HG02970 (cell line): ENCODE measurements around the gene CTAGE9.
"Not testable (repeated sequence)": the region's sequence is repeated elsewhere in the genome, so short reads cannot be mapped to it uniquely, and the experiment has no call there.

Experiments used
- ATAC-seq: cut with Tn5 transposase; IDR thresholded peaks from one replicate; pipeline ENCODE4 v1.9.1; 2021; ENCODE audit warnings: mild to moderate bottlenecking, moderate library complexity, moderate number of reproducible peaks; ENCODE audit not compliant: unreplicated experiment, low FRiP score

Gene CTAGE9, protein sequence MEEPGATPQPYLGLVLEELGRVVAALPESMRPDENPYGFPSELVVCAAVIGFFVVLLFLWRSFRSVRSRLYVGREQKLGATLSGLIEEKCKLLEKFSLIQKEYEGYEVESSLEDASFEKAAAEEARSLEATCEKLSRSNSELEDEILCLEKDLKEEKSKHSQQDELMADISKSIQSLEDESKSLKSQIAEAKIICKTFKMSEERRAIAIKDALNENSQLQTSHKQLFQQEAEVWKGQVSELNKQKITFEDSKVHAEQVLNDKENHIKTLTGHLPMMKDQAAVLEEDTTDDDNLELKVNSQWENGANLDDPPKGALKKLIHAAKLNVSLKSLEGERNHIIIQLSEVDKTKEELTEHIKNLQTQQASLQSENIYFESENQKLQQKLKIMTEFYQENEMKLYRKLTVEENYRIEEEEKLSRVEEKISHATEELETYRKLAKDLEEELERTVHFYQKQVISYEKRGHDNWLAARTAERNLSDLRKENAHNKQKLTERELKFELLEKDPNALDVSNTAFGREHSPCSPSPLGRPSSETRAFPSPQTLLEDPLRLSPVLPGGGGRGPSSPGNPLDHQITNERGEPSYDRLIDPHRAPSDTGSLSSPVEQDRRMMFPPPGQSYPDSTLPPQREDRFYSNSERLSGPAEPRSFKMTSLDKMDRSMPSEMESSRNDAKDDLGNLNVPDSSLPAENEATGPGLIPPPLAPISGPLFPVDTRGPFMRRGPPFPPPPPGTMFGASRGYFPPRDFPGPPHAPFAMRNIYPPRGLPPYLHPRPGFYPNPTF

GRCh38 chr6:131710917-131711316 lies at the start of gene CTAGE9:
CTAGE9 (minus strand) TSS chr6:131711017; CDS start chr6:131711017, 0 bp downstream.
- ATAC-seq: not testable (repeated sequence)

DNA sequence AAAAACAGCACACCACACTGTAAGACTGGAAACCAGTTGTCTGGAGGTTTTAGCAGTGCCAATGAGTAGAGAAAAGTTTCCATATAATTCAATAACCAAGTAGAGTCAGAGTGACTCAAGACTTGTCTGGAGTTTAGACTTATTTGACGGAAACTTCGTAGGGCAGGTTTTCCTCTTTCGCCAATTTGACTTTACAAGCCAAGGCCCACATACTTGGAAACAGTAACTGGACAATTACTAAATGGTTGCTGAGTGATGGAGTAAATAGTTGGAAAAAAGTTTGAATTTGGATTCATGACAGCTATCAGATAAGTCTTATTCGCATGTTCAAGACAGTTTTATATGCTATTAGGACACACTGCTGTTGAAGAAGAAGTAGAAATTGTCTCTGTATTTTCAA lies 48.1 kb upstream of the CTAGE9 start:
- ATAC-seq: no peak

- no peak for ATAC-seq
Observed at GRCh38 chr6:131756039-131756438, 45.2 kb upstream of the CTAGE9 start.

GRCh38 chr6:131755597-131755996 lies 44.8 kb upstream of the CTAGE9 start:
- no peak for ATAC-seq

- ATAC-seq: no peak
Observed at GRCh38 chr6:131754715-131755567, 44.1 kb upstream of the CTAGE9 start.

DNA sequence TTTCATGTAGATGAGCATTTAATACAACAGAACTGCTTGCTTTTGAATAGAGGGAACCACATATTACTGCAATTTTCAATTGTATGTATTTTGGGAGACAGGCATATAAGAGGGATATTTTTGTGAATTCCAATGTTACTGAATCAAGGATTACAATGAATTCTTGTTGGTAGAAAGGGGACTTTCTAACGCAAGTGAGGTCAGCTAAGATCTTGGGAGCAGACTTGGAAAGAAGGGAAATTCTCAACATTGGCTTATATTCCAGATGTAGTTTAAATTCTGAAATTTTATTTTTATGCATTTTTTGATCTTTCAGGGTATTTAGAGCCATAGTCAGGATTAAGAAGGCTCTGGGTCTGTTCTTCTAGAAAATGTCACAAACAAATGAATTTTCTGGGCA lies 43.3 kb upstream of the CTAGE9 start:
- no peak for ATAC-seq

DNA sequence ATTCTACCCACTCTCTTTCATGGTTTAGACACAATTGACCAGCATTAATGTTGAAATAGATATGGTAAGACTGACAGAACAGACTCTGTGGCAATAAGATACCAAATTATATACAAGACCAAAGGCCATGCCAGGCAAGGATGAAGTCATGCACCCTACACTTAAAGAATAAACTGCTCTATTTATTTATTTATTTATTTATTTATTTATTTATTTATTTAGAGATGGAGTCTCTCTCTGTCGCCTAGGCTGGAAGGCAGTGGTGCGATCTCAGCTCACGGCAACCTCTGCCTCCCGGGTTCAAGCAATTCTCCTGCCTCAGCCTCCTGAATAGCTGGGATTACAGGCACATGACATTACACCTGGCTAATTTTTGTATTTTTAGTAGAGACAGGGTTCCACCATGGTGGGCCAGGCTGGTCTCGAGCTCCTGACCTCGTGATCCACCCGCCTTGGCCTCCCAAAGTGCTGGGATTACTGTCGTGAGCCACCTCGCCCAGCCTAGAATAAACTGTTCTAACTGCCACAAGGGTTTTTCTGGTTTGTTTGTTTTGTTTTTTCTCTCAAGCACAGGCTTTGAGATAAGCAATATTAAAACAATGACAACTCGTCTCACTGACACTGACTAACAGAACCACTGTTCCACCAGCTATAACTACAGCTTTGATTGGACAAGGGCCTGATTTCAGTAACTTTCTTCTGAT lies 40.3 kb upstream of the CTAGE9 start:
- ATAC-seq: not testable (repeated sequence)

GRCh38 chr6:131749023-131749422 lies 38.2 kb upstream of the CTAGE9 start:
- no peak for ATAC-seq

DNA sequence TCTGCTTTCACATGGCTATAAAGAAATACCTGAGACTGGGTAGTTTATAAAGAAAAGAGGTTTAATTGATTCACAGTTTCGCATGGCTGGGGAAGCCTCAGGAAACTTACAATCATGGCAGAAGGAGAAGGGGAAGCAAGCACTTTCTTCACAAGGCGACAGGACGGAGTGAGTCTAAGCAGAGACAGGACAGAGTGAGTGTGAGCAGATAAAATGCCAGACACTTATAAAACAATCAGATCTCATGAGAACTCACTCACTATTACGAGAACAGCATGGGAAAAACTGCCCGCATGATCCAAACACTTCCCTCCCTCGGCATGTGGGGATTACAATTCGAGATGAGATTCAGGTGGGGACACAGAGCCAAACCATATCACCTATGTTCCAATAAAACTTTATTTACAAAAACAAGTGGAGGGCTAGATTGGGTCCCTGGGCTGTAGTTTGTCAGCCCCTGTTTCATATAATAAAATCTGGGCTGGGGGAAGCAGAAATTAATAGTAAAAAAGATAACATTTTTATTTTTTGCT lies 37.1 kb upstream of the CTAGE9 start:
- ATAC-seq: no peak

DNA sequence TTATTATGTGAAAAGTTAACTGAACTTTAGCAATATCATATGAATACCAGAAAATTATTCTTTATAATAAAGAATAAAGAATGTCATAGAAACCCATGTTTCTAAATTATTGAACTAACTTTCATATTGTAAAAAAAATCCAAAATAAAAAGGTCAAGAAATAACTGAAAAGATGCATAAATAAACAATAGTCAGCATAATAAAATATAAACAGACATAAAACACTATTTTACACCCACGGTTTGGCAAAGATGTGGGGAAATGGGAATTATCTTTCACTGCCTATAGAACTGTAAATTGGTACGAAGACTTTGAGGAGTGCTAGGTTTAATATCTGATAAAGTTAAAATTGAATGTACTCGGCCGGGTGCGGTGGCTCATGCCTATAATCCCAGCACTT lies 34.7 kb upstream of the CTAGE9 start:
- no peak for ATAC-seq

DNA sequence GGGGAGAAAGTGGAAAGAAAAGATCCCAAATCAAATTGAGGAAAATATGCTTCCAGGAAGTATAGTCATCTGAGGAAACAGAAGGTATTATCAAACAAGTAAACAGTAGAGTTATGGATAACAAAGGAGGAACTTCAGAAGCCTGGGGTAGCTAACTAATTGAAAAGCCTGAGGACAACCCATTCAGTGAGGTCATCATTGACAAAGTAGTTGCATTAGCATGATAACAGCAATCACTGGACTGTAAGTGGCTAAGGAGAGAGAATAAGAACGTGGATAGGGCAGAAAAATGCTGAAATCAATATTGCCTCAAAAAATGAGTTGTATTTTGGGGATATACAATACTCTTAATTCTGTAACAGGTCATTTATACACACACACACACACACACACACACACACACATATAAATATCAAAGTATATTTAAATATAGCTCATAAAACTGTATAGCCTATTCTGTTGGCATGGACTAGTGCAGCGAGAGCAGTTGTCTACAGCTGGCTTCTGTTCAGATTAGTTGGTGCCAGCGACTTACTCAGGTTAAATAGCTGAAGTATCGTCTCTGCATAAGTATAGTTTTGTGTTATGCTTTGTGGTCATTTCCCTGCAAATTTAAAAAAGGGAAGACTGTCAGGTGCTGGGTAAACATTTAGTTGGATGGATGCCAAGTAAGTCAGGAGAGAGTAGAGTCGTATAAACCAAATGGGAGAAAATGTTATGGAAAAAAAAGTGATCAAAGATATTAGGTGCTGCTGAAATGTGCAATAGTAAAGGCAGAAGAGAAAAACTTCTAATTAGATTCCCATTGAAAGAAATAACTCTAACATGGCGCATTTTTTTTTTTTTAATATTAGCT lies 33.8 kb upstream of the CTAGE9 start:
- ATAC-seq: no peak

DNA sequence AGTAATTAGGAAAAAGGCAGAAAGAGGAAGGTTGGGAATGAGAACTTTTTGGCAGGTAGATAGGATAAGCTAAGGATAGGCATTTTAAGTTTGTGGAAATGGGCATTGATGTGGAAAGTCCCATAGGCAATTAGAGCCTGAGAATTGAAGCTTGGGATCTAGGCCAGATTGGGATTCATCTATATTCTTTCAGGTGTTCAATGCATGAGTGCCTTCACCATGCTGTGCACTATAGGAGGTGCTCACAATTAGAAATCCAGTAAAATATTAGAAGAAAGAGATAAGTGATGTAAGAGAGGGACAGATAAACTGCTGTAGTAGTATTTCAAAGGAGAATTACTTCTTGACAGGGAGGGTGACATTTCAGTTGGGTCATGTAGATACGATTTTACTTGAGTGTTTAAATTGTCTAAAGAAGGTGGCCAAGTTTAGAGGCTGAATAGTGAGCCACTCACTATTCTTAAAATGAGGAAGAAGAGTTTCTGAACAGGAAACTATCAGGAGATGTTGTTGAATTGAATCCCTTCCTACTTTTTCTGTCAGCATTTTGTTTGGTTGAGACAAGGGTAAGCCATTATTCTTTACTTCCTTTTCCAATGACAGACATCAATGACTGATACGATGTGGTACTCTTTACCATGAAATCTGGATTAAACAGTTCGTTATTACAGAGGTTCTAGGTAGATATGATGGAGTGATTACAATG lies 31.0 kb upstream of the CTAGE9 start:
- no peak for ATAC-seq

GRCh38 chr6:131740161-131740560 lies 29.3 kb upstream of the CTAGE9 start:
- ATAC-seq: no peak

DNA sequence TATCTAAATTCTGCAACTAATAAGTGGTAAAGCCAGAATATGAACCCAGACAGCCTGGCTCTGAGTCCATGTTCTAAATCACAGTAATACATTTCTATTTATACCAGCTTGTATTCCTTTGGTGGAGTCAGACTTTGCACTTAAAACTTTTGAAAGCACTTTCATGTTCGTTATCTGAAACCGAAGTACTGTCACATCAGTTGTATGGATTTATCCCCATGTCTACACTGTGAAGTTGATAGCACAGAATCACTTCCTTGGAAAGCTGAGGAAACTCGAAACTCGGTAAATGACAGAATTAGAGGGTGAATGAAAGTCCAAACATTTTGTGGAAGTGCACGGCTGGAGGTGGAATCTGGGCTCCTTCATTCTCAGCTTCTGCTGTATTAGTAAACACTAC lies 28.3 kb upstream of the CTAGE9 start:
- no peak for ATAC-seq

GRCh38 chr6:131736811-131737210 lies 26.0 kb upstream of the CTAGE9 start:
- no peak for ATAC-seq

GRCh38 chr6:131736003-131736596 lies 25.3 kb upstream of the CTAGE9 start:
- no peak for ATAC-seq

- no peak for ATAC-seq
Observed at GRCh38 chr6:131733376-131734016, 22.7 kb upstream of the CTAGE9 start.

GRCh38 chr6:131731224-131731623 lies 20.4 kb upstream of the CTAGE9 start:
- ATAC-seq: no peak
